NCI-H146 (cell line): ENCODE results near the gene BRCA2.

Source experiments
- DNase-seq: peaks from one replicate; lab custom pipeline; 2025; lab: John Stamatoyannopoulos, UW

BRCA2 gene

DNA sequence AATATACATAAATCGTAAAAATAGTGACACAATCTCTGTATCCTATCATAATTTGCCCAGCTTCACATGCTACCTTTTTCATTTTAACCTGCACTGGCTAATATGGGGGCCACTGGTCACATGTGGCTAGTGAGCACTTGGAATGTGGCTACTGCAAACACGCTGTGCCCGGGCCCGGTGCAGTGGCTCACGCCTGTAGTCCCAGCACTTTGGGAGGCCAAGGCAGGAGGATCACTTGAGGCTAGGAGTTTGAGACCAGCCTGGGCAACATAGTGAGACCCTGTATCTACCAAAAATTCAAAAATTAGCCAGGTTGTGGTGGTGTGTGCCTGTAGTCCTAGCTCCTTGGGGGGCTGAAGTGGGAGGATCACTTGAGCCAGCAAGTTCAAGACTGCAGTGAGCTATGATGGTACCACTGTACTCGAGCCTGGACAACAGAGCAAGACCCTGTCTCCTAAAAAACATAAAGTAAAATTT lies 114.2 kb downstream of the BRCA2 start:
- no peak for DNase-seq

DNA sequence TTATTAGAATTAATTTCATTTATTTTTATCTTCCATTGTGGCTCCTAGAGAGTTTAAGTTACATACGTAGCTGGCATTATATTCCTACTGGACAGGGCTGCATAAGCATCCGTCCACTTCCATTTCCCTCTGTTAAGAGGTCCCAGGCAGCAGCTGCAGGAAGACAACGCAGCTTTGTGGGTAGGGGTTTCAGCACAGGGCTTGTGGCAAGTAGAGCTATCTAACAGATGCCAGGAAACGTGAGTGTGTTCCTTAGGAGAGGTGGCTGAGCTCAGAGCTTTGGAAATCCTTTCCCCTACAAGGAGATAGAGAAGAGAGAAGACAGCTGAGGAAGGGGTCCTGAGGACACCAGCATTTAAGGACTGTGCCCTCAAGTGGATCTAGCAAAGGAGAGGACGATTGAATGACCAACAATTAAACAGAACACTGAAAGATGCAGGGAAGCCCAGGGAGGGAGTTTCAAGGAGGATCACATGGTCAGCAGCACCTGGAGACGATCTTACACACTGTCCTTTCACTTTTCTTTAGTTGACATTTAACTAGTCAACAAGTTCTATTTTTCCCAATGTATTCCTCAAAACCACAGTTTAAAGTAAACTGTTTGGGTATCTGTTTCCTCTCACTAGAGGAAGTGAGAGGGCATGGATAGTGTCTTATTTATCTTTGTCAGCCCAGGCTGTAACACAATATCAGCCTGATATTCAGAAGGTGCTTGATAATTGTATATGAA lies 114.9 kb downstream of the BRCA2 start:
- DNase-seq, result no peak

DNA sequence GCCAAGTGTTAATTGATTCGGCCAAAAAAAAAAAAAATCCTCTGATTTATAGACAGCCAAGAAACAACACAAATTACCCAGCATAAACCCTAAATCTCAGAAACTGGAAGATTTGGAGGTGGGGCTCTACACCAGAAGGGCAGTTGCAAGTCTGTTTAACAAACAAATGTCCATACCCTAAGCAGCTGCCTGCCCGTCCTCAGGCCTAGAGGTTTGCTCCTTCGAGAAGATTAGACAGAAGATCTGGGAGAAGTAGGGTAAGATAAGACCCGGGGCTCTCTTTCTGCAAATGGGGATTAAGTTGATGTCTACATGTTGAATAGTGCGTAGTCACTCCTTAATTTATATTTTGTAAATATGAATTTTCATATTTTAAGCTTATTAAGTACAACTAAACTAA lies 116.1 kb downstream of the BRCA2 start:
- DNase-seq, result no peak

GRCh38 chr13:32432856-32433255 lies 117.5 kb downstream of the BRCA2 start:
- no peak for DNase-seq

GRCh38 chr13:32438871-32439270 lies 123.6 kb downstream of the BRCA2 start:
- DNase-seq, result no peak

DNA sequence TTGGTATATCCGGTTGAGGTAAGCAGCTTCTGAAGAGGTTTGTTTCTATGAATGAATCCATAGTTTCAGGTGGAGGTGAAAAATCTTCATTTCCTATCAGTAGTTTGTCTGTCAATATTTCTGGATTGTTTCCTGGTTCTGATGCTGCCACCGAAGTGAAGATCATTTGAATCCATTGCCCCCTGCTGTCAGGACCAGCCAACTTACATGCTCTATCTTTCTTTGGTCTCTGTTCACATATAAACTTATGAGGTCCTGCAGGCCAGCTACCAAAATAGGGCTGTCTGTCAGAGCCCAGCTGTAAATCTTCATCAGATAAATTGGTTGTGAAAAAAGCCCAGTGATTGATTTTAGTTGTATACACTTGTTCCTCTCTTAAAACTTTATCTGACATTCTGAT lies 127.8 kb downstream of the BRCA2 start:
- DNase-seq, result peak; percentile 9

DNA sequence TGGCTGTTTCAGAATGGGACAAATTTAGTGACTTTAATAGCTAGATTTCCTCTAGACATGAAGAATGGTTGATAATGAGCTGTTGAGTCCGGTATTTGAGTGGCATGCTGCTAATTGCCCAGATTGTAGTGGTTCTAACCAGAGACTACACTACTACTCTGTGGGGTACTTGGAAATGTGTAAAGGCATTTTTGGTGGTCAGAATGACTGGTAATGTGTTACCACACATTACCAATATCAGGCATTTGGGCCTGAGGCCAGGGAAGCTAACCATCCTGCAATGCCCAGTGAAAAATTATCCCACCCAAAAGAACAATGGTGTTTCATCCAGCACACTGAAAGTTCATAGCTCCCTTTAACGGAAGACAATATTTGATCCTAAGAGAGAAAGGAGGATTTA lies 130.2 kb downstream of the BRCA2 start:
- DNase-seq, result no peak

- DNase-seq, result no peak
Measured at GRCh38 chr13:32446220-32446619, 130.9 kb downstream of the BRCA2 start.

- no peak for DNase-seq
Measured at GRCh38 chr13:32446773-32447465, 131.6 kb downstream of the BRCA2 start.

- no peak for DNase-seq
Measured at GRCh38 chr13:32447894-32448623, 132.8 kb downstream of the BRCA2 start.

DNA sequence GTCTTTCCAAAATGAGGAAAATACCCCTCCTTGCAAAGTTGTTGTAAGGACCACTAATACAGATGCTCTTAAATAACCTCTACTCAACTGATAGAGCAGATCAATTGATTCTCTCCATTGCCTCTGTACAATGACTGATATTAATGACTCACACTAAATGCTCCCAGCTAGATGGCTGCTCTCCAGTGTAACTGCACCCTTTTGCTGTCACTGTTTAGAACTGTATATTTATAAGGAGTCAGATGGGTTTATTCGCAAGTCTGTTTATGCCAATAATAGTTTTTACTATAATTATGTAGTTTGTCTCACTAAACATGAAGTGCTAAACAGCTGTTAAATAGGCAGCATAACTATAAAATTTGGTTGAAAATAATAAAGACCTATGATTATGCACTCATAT lies 133.7 kb downstream of the BRCA2 start:
- no peak for DNase-seq
